A549 (cell line): Measurements from ENCODE around the gene C2orf49.

ENCODE experiments used
- CHD2 ChIP-seq: fragments of 150-350 bp; IDR thresholded peaks from 2 replicates; pipeline ENCODE4 v1.6.1; 2014; ENCODE audit warnings: low read length; ENCODE audit not compliant: partially characterized antibody
- EP300 ChIP-seq, 2 experiments: fragments of >200 bp; sonication (Bioruptor Twin); formaldehyde crosslinking; IDR thresholded peaks; 2 replicates in 1 of 2; 3 replicates in 1 of 2; pipeline ENCODE4 v1.6.1; 2016 to 2017
- FOSL2 ChIP-seq, 2 experiments: fragments of 450-650 bp in 1 of 2; fragments of >200 bp in 1 of 2; sonication (Bioruptor Twin) in 1 of 2; formaldehyde crosslinking; IDR thresholded peaks; 2 replicates each; pipeline versions ENCODE4 v1.5.0 to v1.6.1; 2016 to 2020; ENCODE audit warnings: mild to moderate bottlenecking in 1 of 2, moderate library complexity in 1 of 2
- HDAC2 ChIP-seq: fragments of 200-600 bp; sonication (generic); IDR thresholded peaks from 2 replicates; pipeline ENCODE4 v1.6.1; 2016
- PHF8 ChIP-seq: fragments of 200-600 bp; sonication (generic); IDR thresholded peaks from 2 replicates; pipeline ENCODE4 v1.6.1; 2016; ENCODE audit warnings: low read depth, mild to moderate bottlenecking, antibody characterized with exemption, moderate library complexity, borderline replicate concordance
- POLR2A ChIP-seq: IDR thresholded peaks from 2 replicates; pipeline ENCODE4 v1.6.1; 2012; ENCODE audit warnings: mild to moderate bottlenecking, low read length
- TF ChIP-seq, protein P1 (sequence below): fragments of >200 bp; sonication (Bioruptor Twin); formaldehyde crosslinking; IDR thresholded peaks from 3 replicates; pipeline ENCODE4 v1.5.1; 2016
- TF ChIP-seq, protein P2 (sequence below): fragments of 450-650 bp; IDR thresholded peaks from 2 replicates; pipeline ENCODE4 v1.6.1; 2014; ENCODE audit warnings: antibody characterized with exemption
- TF ChIP-seq, protein P3 (sequence below): IDR thresholded peaks from 2 replicates; pipeline ENCODE4 v1.6.1; 2012
- TF ChIP-seq, protein P4 (sequence below): IDR thresholded peaks from 2 replicates; pipeline ENCODE4 v1.6.1; 2012

DNA sequence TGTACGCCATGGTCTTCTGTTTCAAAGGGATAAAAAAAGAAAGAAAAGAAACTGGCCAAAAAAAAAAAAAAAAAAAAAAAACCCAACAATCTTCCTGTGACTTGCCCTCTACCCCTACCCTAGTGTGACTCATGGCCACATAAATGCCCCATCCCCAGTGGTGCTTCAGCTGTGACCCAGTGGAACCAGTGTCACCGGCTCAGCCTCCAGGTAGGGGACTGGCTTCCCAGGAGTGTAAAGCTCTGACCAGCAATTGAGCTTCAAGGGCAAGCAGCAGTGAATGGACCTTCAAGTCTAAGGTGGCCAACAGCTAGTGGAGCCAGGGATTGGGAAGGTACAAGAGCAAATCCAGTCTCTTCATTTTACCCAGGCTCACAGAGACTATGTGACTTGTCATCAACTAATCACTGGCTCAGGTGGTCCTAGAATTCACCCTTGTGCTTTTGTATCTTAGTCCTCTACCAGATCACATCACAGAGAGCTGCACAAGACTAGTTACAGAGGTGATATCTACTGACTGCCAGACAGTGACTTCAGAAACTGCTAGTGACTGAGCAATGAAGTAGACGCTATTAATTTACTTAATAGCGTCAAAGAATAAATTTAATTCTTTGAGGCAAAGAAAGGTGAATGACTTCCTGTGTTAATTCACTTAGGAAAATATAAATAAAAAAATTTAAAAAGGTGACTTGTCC lies 6.5 kb upstream of the C2orf49 start:
- TF ChIP-seq, protein P1, sequence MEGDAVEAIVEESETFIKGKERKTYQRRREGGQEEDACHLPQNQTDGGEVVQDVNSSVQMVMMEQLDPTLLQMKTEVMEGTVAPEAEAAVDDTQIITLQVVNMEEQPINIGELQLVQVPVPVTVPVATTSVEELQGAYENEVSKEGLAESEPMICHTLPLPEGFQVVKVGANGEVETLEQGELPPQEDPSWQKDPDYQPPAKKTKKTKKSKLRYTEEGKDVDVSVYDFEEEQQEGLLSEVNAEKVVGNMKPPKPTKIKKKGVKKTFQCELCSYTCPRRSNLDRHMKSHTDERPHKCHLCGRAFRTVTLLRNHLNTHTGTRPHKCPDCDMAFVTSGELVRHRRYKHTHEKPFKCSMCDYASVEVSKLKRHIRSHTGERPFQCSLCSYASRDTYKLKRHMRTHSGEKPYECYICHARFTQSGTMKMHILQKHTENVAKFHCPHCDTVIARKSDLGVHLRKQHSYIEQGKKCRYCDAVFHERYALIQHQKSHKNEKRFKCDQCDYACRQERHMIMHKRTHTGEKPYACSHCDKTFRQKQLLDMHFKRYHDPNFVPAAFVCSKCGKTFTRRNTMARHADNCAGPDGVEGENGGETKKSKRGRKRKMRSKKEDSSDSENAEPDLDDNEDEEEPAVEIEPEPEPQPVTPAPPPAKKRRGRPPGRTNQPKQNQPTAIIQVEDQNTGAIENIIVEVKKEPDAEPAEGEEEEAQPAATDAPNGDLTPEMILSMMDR, result no peak
- TF ChIP-seq EP300 (IDR thresholded peaks at IDR 0.05), result no peak
- no peak for TF ChIP-seq PHF8
- TF ChIP-seq, protein P2, sequence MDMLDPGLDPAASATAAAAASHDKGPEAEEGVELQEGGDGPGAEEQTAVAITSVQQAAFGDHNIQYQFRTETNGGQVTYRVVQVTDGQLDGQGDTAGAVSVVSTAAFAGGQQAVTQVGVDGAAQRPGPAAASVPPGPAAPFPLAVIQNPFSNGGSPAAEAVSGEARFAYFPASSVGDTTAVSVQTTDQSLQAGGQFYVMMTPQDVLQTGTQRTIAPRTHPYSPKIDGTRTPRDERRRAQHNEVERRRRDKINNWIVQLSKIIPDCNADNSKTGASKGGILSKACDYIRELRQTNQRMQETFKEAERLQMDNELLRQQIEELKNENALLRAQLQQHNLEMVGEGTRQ, result no peak
- TF ChIP-seq POLR2A, result no peak
- TF ChIP-seq, protein P3, sequence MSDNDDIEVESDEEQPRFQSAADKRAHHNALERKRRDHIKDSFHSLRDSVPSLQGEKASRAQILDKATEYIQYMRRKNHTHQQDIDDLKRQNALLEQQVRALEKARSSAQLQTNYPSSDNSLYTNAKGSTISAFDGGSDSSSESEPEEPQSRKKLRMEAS, result no peak
- TF ChIP-seq FOSL2 (IDR thresholded peaks at IDR 0.05), result no peak
- TF ChIP-seq FOSL2 (CRISPR knock-in tag; IDR thresholded peaks at IDR 0.05), result no peak
- TF ChIP-seq HDAC2, result no peak
- TF ChIP-seq, protein P4, sequence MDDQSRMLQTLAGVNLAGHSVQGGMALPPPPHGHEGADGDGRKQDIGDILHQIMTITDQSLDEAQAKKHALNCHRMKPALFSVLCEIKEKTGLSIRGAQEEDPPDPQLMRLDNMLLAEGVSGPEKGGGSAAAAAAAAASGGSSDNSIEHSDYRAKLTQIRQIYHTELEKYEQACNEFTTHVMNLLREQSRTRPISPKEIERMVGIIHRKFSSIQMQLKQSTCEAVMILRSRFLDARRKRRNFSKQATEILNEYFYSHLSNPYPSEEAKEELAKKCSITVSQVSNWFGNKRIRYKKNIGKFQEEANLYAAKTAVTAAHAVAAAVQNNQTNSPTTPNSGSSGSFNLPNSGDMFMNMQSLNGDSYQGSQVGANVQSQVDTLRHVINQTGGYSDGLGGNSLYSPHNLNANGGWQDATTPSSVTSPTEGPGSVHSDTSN, result no peak
- no peak for TF ChIP-seq CHD2
